K562 (cell line): ENCODE results near the gene OCEL1. TPM values are rescaled to one million over a fixed set of nuclear protein-coding genes. Genes with fewer than 3 reads are reported as not detected.

Experiments
- ATAC-seq: fragments of 200-7000 bp; cut with Tn5 transposase; 3 replicates; pipeline ENCODE4 v1.9.1; 2020; ENCODE audit warnings: moderate library complexity
- BruUV-seq: library from RNA; stranded (reverse); fragments of 400-500 nt; replicated peaks from 2 replicates; lab custom pipeline; 2021; lab: Mats Ljungman, UMichigan
- CTCF ChIA-PET: fragments of 300-600 bp; formaldehyde crosslinking; extraction: SDS; loops from one replicate; lab custom pipeline; 2021; ENCODE audit warnings: low intra/inter-chr PET ratio; lab: Yijun Ruan, JAX
- POLR2A ChIA-PET: fragments of 300-600, 350-650 bp; sonication (Branson Sonifier 250); formaldehyde crosslinking; extraction: SDS; loops from one replicate; lab custom pipeline; 2021; ENCODE audit warnings: antibody characterized with exemption, inconsistent platforms; lab: Yijun Ruan, JAX
- DNase-seq, 4 experiments: peaks; one replicate each; pipeline versions ENCODE4 v3.0.0 to v3.0.0-alpha.2; 2011 to 2018; ENCODE audit warnings: low spot score in 3 of 4, mixed read lengths in 3 of 4; ENCODE audit errors: extremely low read depth in 1 of 4
- FAIRE-seq: peaks from 2 replicates; lab custom pipeline; 2011; peaks lifted over from hg19 to GRCh38; lab: Jason Lieb, UNC
- H2AFZ ChIP-seq: 2 replicates; pipeline ENCODE4 v1.6.0; 2011; ENCODE audit warnings: low read depth, low read length, control low read depth, inconsistent platforms
- H3K27ac ChIP-seq: fragments of 200-600 bp; 3 replicates; pipeline ENCODE4 v1.8.0; 2011; ENCODE audit warnings: low read depth, mild to moderate bottlenecking, control low read depth, inconsistent platforms, low read length, moderate library complexity, mixed read lengths; ENCODE audit errors: extremely low read depth
- H3K27me3 ChIP-seq, 2 experiments: fragments of 300-600 bp in 1 of 2; 2 replicates in 1 of 2; 3 replicates in 1 of 2; pipeline versions ENCODE4 v1.6.0 to v1.8.0; 2011; ENCODE audit warnings: inconsistent platforms in 2 of 2, low read length in 2 of 2, mild to moderate bottlenecking in 1 of 2, mixed read lengths in 1 of 2, moderate library complexity in 1 of 2; ENCODE audit not compliant: control insufficient read depth in 2 of 2, insufficient read depth in 2 of 2
- H3K36me3 ChIP-seq: fragments of 300-600 bp; 3 replicates; pipeline ENCODE4 v1.8.0; 2011; ENCODE audit warnings: mild to moderate bottlenecking, low read length, inconsistent platforms; ENCODE audit not compliant: control insufficient read depth, insufficient read depth
- H3K4me1 ChIP-seq, 2 experiments: fragments of 200-600 bp in 1 of 2; replicated peaks in 1 of 2; 2 replicates in 1 of 2; 3 replicates in 1 of 2; pipeline versions ENCODE4 v1.5.1 to v1.8.0; 2011; ENCODE audit warnings: inconsistent platforms in 2 of 2, low read length in 2 of 2, mild to moderate bottlenecking in 1 of 2, mixed read lengths in 1 of 2, moderate library complexity in 1 of 2; ENCODE audit not compliant: control insufficient read depth in 2 of 2, insufficient read depth in 2 of 2
- H3K4me2 ChIP-seq: 2 replicates; pipeline ENCODE4 v1.6.1; 2011; ENCODE audit warnings: low read length, control low read depth, inconsistent platforms, mixed read lengths; ENCODE audit not compliant: insufficient read depth
- H3K4me3 ChIP-seq: fragments of 200-600 bp; sonication (generic), shearing (Covaris generic); 2 replicates; pipeline ENCODE4 v1.5.1; 2016; ENCODE audit warnings: control low read depth, inconsistent platforms
- H3K79me2 ChIP-seq: fragments of 200-600 bp; 3 replicates; pipeline ENCODE4 v1.8.0; 2011; ENCODE audit warnings: low read length, inconsistent platforms; ENCODE audit not compliant: control insufficient read depth, insufficient read depth
- H3K9ac ChIP-seq, 2 experiments: 2 replicates each; pipeline versions ENCODE4 v1.6.0 to v1.6.1; 2011; ENCODE audit warnings: low read depth in 2 of 2, low read length in 2 of 2, control low read depth in 1 of 2, inconsistent platforms in 1 of 2, mild to moderate bottlenecking in 1 of 2, mixed read lengths in 1 of 2; ENCODE audit not compliant: insufficient read depth in 1 of 2
- H3K9me1 ChIP-seq: one replicate; pipeline ENCODE4 v1.6.0; 2011; ENCODE audit warnings: inconsistent platforms, mild to moderate bottlenecking, low read length, moderate library complexity; ENCODE audit not compliant: control insufficient read depth, insufficient read depth
- H3K9me3 ChIP-seq: replicated peaks from 2 replicates; pipeline ENCODE4 v1.5.1; 2011; ENCODE audit warnings: low read depth, low read length, inconsistent platforms; ENCODE audit not compliant: control insufficient read depth, insufficient read depth
- H4K20me1 ChIP-seq: replicated peaks from 2 replicates; pipeline ENCODE4 v1.6.1; 2011; ENCODE audit warnings: low read length, inconsistent platforms, mixed read lengths; ENCODE audit not compliant: control insufficient read depth, insufficient read depth
- BRF1 ChIP-seq: IDR thresholded peaks from 3 replicates; pipeline ENCODE4 v1.6.1; 2011; ENCODE audit warnings: borderline replicate concordance, mild to moderate bottlenecking; ENCODE audit not compliant: insufficient read length; ENCODE audit errors: extremely low read depth
- GABPA ChIP-seq: fragments of 200-800 bp; sonication (Bioruptor generic); conservative IDR thresholded peaks from 2 replicates; pipeline ENCODE4 v1.6.1; 2016; ENCODE audit warnings: low read depth, missing genetic modification characterization, missing compliant biosample characterization
- PRMT5 ChIP-seq: sonication (generic); formaldehyde crosslinking; IDR thresholded peaks from 2 replicates; pipeline ENCODE4 v1.5.0; 2020; ENCODE audit warnings: missing genetic modification reagents
- RBM22 ChIP-seq: fragments of 200-400 bp; formaldehyde crosslinking; IDR thresholded peaks from 2 replicates; pipeline ENCODE4 v1.6.1; 2018; ENCODE audit warnings: low read length, low read depth; ENCODE audit not compliant: poor library complexity, severe bottlenecking
- RFX1 ChIP-seq: fragments of 450-650 bp; IDR thresholded peaks from 2 replicates; pipeline ENCODE4 v1.6.1; 2016; ENCODE audit warnings: mild to moderate bottlenecking, moderate library complexity
- ZBTB7A ChIP-seq: IDR thresholded peaks from 2 replicates; pipeline ENCODE4 v1.6.1; 2011; ENCODE audit warnings: low read depth, mild to moderate bottlenecking, low read length, moderate library complexity, borderline replicate concordance; ENCODE audit not compliant: control insufficient read depth
- ZNF133 ChIP-seq: fragments of 250-450 bp; sonication (Bioruptor Pico); IDR thresholded peaks from 2 replicates; pipeline ENCODE4 v1.4.0; 2020; ENCODE audit warnings: mild to moderate bottlenecking
- WGBS: fragments of 100-300 bp; shearing (Covaris generic); methylation state at CpG from one replicate; pipeline ENCODE4 v1.1.6; 2016; ENCODE audit warnings: low coverage, mixed read lengths; ENCODE audit not compliant: insufficient coverage; ENCODE audit errors: missing lambda C conversion rate; 5-methylcytosine and 5-hydroxymethylcytosine counted together
- in situ Hi-C: fragments of 300-500 bp; cut with MboI; formaldehyde crosslinking; loops from 4 replicates; pipeline ENCODE4 v1.15.0; 2018; ENCODE audit warnings: inconsistent platforms, mixed read lengths
- intact Hi-C: fragments of 100-400 bp; cut with micrococcal nuclease; formaldehyde crosslinking; loops from 2 replicates; pipeline ENCODE4 v1.14.2; 2022
- polyA plus RNA-seq, 8 experiments: library from polyadenylated mRNA; depleted of rRNA in 4 of 8; stranded (reverse) in 5 of 8; unstranded in 3 of 8; fragments of >200 nt; fragmentation: Nextera tagmentation in 2 of 8; fragmentation: Illumina TruSeq in 1 of 8; extraction: Ambion mirVana in 2 of 8; extraction: Trizol in 1 of 8; gene quantifications; 2 replicates each; pipeline versions ENCODE4 v1.2.1 to v1.2.3, GENCODE V29; 2011 to 2014; ENCODE audit warnings: inconsistent platforms in 1 of 8, missing spikeins in 1 of 8
- total RNA-seq, 7 experiments: library from RNA; depleted of rRNA in 6 of 7; stranded (reverse); fragments of >200 nt in 6 of 7; fragmentation: Illumina TruSeq in 2 of 7; extraction: Trizol in 2 of 7; gene quantifications; 2 replicates each; pipeline versions ENCODE4 v1.2.1 to v1.2.3, GENCODE V29; 2011 to 2021; ENCODE audit warnings: low replicate concordance in 1 of 7
- TF ChIP-seq, protein P1 (sequence below), 2 experiments: fragments of 450-650 bp; IDR thresholded peaks; 2 replicates each; pipeline ENCODE4 v1.6.1; 2018; ENCODE audit warnings: mild to moderate bottlenecking in 2 of 2, low read depth in 1 of 2; ENCODE audit not compliant: partially characterized antibody in 2 of 2
- TF ChIP-seq, protein P2 (sequence below): fragments of 250-450 bp; sonication (Bioruptor Pico); IDR thresholded peaks from 2 replicates; pipeline ENCODE4 v1.4.0; 2020; ENCODE audit warnings: mild to moderate bottlenecking, moderate library complexity, borderline replicate concordance

OCEL1 gene
- total and polyA plus RNA-seq, 9 of the 15 experiments (the other 6 are each of a cell fraction or from before 2014, with no cell fraction given): 8.0 to 38.0 (median 12.4) TPM

- no peak overlapping the region for H3K4me2 ChIP-seq
- H3K4me1 ChIP-seq: no peaks in the 10 kb centered on the region
- H3K4me3 ChIP-seq: no peak overlapping the region
- no peaks in the 10 kb centered on the region for H3K9me3 ChIP-seq
- intact Hi-C loops (no loop called here), in situ Hi-C loops (no loop called here)
- H3K27me3 ChIP-seq: no peaks in the 10 kb centered on the region
- 99% methylated on average over 8 of the region's 16 CpGs for WGBS
- H4K20me1 ChIP-seq: no peaks in the 10 kb centered on the region
- H3K9ac ChIP-seq: no peak overlapping the region
- H3K79me2 ChIP-seq: no peaks in the 10 kb centered on the region
- no peak overlapping the region for H3K27ac ChIP-seq
- FAIRE-seq: no peak
- no peak for DNase-seq
- no peak for ATAC-seq
- peaks cover 54% of the 10 kb centered on the region; the same call in 2 of the 3 replicates for H3K36me3 ChIP-seq
- no peaks in the 10 kb centered on the region for H3K9me1 ChIP-seq
- H2AFZ ChIP-seq: no peak overlapping the region
- CTCF ChIA-PET: no interaction called here
- no TSS peak for BruUV-seq
- POLR2A ChIA-PET: no interaction called here
- no peak for TF ChIP-seq RBM22
- no peak for TF ChIP-seq ZNF133 (CRISPR knock-in tag)
- no peak for TF ChIP-seq RFX1
- TF ChIP-seq BRF1: no peak
- TF ChIP-seq, protein P1, sequence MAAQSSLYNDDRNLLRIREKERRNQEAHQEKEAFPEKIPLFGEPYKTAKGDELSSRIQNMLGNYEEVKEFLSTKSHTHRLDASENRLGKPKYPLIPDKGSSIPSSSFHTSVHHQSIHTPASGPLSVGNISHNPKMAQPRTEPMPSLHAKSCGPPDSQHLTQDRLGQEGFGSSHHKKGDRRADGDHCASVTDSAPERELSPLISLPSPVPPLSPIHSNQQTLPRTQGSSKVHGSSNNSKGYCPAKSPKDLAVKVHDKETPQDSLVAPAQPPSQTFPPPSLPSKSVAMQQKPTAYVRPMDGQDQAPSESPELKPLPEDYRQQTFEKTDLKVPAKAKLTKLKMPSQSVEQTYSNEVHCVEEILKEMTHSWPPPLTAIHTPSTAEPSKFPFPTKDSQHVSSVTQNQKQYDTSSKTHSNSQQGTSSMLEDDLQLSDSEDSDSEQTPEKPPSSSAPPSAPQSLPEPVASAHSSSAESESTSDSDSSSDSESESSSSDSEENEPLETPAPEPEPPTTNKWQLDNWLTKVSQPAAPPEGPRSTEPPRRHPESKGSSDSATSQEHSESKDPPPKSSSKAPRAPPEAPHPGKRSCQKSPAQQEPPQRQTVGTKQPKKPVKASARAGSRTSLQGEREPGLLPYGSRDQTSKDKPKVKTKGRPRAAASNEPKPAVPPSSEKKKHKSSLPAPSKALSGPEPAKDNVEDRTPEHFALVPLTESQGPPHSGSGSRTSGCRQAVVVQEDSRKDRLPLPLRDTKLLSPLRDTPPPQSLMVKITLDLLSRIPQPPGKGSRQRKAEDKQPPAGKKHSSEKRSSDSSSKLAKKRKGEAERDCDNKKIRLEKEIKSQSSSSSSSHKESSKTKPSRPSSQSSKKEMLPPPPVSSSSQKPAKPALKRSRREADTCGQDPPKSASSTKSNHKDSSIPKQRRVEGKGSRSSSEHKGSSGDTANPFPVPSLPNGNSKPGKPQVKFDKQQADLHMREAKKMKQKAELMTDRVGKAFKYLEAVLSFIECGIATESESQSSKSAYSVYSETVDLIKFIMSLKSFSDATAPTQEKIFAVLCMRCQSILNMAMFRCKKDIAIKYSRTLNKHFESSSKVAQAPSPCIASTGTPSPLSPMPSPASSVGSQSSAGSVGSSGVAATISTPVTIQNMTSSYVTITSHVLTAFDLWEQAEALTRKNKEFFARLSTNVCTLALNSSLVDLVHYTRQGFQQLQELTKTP (IDR thresholded peaks at IDR 0.05; ENCODE audit: low read depth in 1 of 2, partially characterized antibody in 2 of 2): no peak
- TF ChIP-seq, protein P2, sequence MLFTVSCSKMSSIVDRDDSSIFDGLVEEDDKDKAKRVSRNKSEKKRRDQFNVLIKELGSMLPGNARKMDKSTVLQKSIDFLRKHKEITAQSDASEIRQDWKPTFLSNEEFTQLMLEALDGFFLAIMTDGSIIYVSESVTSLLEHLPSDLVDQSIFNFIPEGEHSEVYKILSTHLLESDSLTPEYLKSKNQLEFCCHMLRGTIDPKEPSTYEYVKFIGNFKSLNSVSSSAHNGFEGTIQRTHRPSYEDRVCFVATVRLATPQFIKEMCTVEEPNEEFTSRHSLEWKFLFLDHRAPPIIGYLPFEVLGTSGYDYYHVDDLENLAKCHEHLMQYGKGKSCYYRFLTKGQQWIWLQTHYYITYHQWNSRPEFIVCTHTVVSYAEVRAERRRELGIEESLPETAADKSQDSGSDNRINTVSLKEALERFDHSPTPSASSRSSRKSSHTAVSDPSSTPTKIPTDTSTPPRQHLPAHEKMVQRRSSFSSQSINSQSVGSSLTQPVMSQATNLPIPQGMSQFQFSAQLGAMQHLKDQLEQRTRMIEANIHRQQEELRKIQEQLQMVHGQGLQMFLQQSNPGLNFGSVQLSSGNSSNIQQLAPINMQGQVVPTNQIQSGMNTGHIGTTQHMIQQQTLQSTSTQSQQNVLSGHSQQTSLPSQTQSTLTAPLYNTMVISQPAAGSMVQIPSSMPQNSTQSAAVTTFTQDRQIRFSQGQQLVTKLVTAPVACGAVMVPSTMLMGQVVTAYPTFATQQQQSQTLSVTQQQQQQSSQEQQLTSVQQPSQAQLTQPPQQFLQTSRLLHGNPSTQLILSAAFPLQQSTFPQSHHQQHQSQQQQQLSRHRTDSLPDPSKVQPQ: no peak
- no peak for TF ChIP-seq ZBTB7A
- no peak for TF ChIP-seq PRMT5 (CRISPR knock-in tag)
- TF ChIP-seq GABPA (tag): no peak
Observed at GRCh38 chr19:17194608-17195007, 31.4 kb upstream of the OCEL1 start.
